Measurements from ENCODE around the gene KCNQ4. TPM values are rescaled to one million over a fixed set of nuclear protein-coding genes. Genes with fewer than 3 reads are reported as not detected.

The KCNQ4 gene
- polyA plus RNA-seq, 2 of the 4 experiments (the other 2 are of a cell fraction) = 0.08 to 0.17 TPM

DNA sequence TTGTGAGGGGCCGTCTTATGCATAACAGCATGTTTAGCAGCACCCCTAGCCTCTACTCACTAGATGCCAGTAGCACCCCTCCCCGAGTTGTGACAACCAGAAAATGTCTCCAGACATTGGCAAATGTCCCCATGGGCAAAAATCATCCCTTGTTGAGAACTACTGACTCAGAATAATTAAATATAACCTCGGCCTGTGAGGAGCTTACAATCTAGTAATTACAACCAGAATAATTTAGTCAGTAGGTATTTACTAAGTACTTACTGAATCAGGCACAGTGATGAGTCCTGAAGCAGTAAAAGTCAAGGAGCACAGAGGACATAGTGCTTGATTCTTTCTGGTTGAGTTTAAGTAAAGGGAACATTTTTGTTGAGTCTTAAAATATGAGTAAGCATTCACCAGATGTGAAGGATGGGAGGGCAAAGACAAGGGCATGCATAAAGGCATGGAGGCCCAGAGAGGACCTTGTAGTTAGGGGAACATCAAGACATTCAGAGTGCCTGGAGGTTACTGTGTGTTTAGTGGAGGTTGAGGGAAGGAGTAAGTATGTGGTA, 44.1 kb upstream of the KCNQ4 start:
- ChIA-PET POLR2A (no interaction called here), CTCF (interaction anchor here (1.0 kb wide), 1 partner anchor 34 kb away, joined by 4 read pairs; no protein-coding TSS in a partner anchor)
- H3K4me2 ChIP-seq = peak overlapping the region; percentile 23; the same call in 1 of the 3 replicates
- FAIRE-seq (no peak), DNase-seq (ENCODE audit: low read depth in 1 of 2, low spot score in 1 of 2) (no peak), ATAC-seq (no peak)
- no peaks in the 10 kb centered on the region for H3K9me3 ChIP-seq
- no peak overlapping the region for H3K27ac ChIP-seq
- TF ChIP-seq HOXB13 (CRISPR knock-in tag; IDR thresholded peaks at IDR 0.05; ENCODE audit: low read depth) = no peak
- no peak for TF ChIP-seq SMC3 (IDR thresholded peaks at IDR 0.05)
- TF ChIP-seq, protein P1, sequence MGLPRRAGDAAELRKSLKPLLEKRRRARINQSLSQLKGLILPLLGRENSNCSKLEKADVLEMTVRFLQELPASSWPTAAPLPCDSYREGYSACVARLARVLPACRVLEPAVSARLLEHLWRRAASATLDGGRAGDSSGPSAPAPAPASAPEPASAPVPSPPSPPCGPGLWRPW (IDR thresholded peaks at IDR 0.05) = no peak
- no peak for TF ChIP-seq SREBF2 (IDR thresholded peaks at IDR 0.05)
- no peak for TF ChIP-seq FOSB (CRISPR knock-in tag; IDR thresholded peaks at IDR 0.05)
- no peak for TF ChIP-seq JUN (IDR thresholded peaks at IDR 0.05)
- no peak for TF ChIP-seq ESRRA (IDR thresholded peaks at IDR 0.05; ENCODE audit: borderline replicate concordance, low read length)
- TF ChIP-seq ZNF302 (CRISPR knock-in tag; IDR thresholded peaks at IDR 0.05) = no peak
- TF ChIP-seq HEYL (CRISPR knock-in tag; IDR thresholded peaks at IDR 0.05) = no peak
- no peak for TF ChIP-seq FOXS1 (CRISPR knock-in tag; IDR thresholded peaks at IDR 0.05)
- TF ChIP-seq ZFP36 (IDR thresholded peaks at IDR 0.05; ENCODE audit: borderline replicate concordance, partially characterized antibody) = no peak
- TF ChIP-seq BHLHE40 (IDR thresholded peaks at IDR 0.05; ENCODE audit: low read depth, low read length) = no peak
- TF ChIP-seq TFCP2L1 (CRISPR knock-in tag; IDR thresholded peaks at IDR 0.05) = no peak
- no peak for TF ChIP-seq MAZ (IDR thresholded peaks at IDR 0.05; ENCODE audit: borderline replicate concordance, low read depth, low read length)
- 81% methylated on average over 3 of the region's 3 CpGs for WGBS (ENCODE audit: missing lambda C conversion rate)
- no peak overlapping the region for H3K4me3 ChIP-seq
- H3K4me1 ChIP-seq = peaks cover 19% of the 10 kb centered on the region

DNA sequence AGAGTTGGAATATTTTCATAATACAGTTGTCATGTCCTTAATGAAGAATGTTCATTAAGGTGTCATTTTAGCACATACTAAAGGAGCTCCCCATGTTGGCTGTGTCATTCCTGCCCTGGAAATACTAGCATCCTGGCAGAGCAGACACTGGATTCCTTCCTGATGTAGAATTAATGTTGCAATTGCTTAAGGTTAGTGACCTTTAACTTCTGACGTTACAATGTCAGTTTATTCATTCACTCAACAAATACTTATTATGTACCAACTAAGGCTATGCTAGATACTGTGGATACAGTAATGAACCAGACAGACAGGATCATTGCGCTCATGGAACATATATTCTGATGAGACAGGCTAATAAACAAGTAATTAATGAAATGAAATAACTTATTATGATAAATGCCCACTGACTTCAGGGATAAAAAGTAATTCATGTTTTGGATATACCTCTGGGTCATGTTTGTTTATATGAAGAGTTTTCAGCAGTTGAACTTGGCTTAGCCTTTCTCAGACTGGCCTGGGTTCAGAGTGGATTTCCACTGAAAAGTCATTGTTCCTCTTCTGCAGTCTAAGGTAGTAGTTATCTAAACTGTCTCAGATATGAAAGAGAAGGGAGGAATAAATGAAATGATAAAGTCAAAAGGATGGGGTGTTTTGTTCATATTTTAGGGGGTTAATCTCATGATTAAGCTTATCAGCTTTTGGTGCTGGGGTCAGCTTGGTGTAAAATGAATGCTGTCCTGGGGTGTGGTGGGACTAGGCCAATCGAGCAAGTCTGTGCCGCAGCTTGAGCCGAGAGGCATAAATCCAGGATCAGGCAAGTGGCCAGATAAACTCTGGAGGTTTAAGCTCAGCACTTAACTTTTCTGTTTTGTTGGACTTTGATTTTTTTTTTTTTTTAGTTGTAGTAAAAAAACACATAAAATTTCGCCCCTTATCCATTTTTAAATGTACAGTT, 43.3 kb upstream of the KCNQ4 start:
- CTCF ChIA-PET = interaction anchor here (1.4 kb wide), 1 partner anchor 33 kb away, joined by 3 read pairs; no protein-coding TSS in a partner anchor
- Histone ChIP-seq H3K4me1 (peaks cover 24% of the 10 kb centered on the region), H3K4me3 (no peak overlapping the region), H3K4me2 (peak overlapping the region; percentile 23; the same call in 1 of the 3 replicates), H3K9me3 (no peaks in the 10 kb centered on the region), H3K27ac (no peak overlapping the region)
- 73% methylated on average over 6 of the region's 6 CpGs for WGBS (ENCODE audit: missing lambda C conversion rate)
- no peak for FAIRE-seq
- no peak for DNase-seq (ENCODE audit: low read depth in 1 of 2, low spot score in 1 of 2)
- TF ChIP-seq EHF (CRISPR knock-in tag; IDR thresholded peaks at IDR 0.05) (no peak), EP300 (IDR thresholded peaks at IDR 0.05) (no peak), TFCP2L1 (CRISPR knock-in tag; IDR thresholded peaks at IDR 0.05) (no peak), NPAS2 (CRISPR knock-in tag; IDR thresholded peaks at IDR 0.05; ENCODE audit: borderline replicate concordance) (no peak), HEYL (CRISPR knock-in tag; IDR thresholded peaks at IDR 0.05) (no peak), PHF8 (IDR thresholded peaks at IDR 0.05; ENCODE audit: borderline replicate concordance, low read depth) (no peak), EHMT2 (IDR thresholded peaks at IDR 0.05; ENCODE audit: low read depth) (no peak), RAD21 (conservative IDR thresholded peaks at IDR 0.05 in 1 of 2, IDR thresholded peaks at IDR 0.05 in 1 of 2) (no peak), JUNB (IDR thresholded peaks at IDR 0.05) (no peak), CHD4 (IDR thresholded peaks at IDR 0.05; ENCODE audit: borderline replicate concordance) (no peak), BHLHE40 (IDR thresholded peaks at IDR 0.05; ENCODE audit: low read depth, low read length) (no peak)
- TF ChIP-seq, protein P2, sequence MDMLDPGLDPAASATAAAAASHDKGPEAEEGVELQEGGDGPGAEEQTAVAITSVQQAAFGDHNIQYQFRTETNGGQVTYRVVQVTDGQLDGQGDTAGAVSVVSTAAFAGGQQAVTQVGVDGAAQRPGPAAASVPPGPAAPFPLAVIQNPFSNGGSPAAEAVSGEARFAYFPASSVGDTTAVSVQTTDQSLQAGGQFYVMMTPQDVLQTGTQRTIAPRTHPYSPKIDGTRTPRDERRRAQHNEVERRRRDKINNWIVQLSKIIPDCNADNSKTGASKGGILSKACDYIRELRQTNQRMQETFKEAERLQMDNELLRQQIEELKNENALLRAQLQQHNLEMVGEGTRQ (IDR thresholded peaks at IDR 0.05) = no peak
- POLR2A ChIA-PET = no interaction called here
- ATAC-seq = no peak
